SK-N-DZ (cell line): ENCODE results near the gene MYRIP.

Experiments used
- DNase-seq: peaks from one replicate; pipeline ENCODE4 v3.0.0-alpha.2; 2015; ENCODE audit warnings: low spot score

The MYRIP gene

GRCh38 chr3:40186508-40186907, 377.1 kb downstream of the MYRIP start:
- no peak for DNase-seq

GRCh38 chr3:40187945-40188344, 378.5 kb downstream of the MYRIP start:
- DNase-seq, result no peak

GRCh38 chr3:40189118-40189517, 379.7 kb downstream of the MYRIP start:
- no peak for DNase-seq

- DNase-seq, result no peak
These were observed 380.6 kb downstream of the MYRIP start for GRCh38 chr3:40190056-40190455.

GRCh38 chr3:40191251-40191650, 381.8 kb downstream of the MYRIP start:
- DNase-seq, result no peak

- peak; percentile 38 for DNase-seq
These were observed 382.5 kb downstream of the MYRIP start for GRCh38 chr3:40191850-40192448.

- no peak for DNase-seq
These were observed 383.2 kb downstream of the MYRIP start for GRCh38 chr3:40192628-40193027.

GRCh38 chr3:40196966-40197365, 387.6 kb downstream of the MYRIP start:
- DNase-seq, result no peak

- DNase-seq, result no peak
These were observed 391.4 kb downstream of the MYRIP start for GRCh38 chr3:40200692-40201316.

- DNase-seq, result no peak
These were observed 392.4 kb downstream of the MYRIP start for GRCh38 chr3:40201770-40202169.

GRCh38 chr3:40206522-40206921, 397.1 kb downstream of the MYRIP start:
- DNase-seq, result no peak

- no peak for DNase-seq
These were observed 398.4 kb downstream of the MYRIP start for GRCh38 chr3:40207796-40208195.

GRCh38 chr3:40208251-40208650, 398.8 kb downstream of the MYRIP start:
- no peak for DNase-seq

- DNase-seq, result no peak
These were observed 402.2 kb downstream of the MYRIP start for GRCh38 chr3:40211579-40211978.

- no peak for DNase-seq
These were observed 404.1 kb downstream of the MYRIP start for GRCh38 chr3:40213556-40213955.

- no peak for DNase-seq
These were observed 405.6 kb downstream of the MYRIP start for GRCh38 chr3:40215015-40215414.

- no peak for DNase-seq
These were observed 407.1 kb downstream of the MYRIP start for GRCh38 chr3:40216471-40216870.

- DNase-seq, result no peak
These were observed 414.4 kb downstream of the MYRIP start for GRCh38 chr3:40223856-40224255.

- no peak for DNase-seq
These were observed 415.5 kb downstream of the MYRIP start for GRCh38 chr3:40224796-40225515.

GRCh38 chr3:40226636-40227035, 417.2 kb downstream of the MYRIP start:
- DNase-seq, result no peak

GRCh38 chr3:40228792-40229350, 419.5 kb downstream of the MYRIP start:
- DNase-seq, result no peak

- DNase-seq, result no peak
These were observed 420.0 kb downstream of the MYRIP start for GRCh38 chr3:40229386-40229785.

- no peak for DNase-seq
These were observed 420.6 kb downstream of the MYRIP start for GRCh38 chr3:40229963-40230362.
